Caco-2 (cell line): ENCODE measurements around the gene NAT9. TPM values are rescaled to one million over a fixed set of nuclear protein-coding genes. Genes with fewer than 3 reads are reported as not detected.

ENCODE experiments used
- BruUV-seq: library from RNA; stranded (reverse); fragments of 400-500 nt; replicated peaks from 2 replicates; lab custom pipeline; 2021; lab: Mats Ljungman, UMichigan
- CTCF ChIA-PET: fragments of 300-600 bp; sonication (Branson Sonifier 250); formaldehyde crosslinking; loops from one replicate; lab custom pipeline; 2022; ENCODE audit warnings: antibody characterized with exemption; lab: Charles Lee
- POLR2A ChIA-PET: fragments of 300-600 bp; sonication (Branson Sonifier 250); formaldehyde crosslinking; loops from one replicate; lab custom pipeline; 2022; ENCODE audit warnings: antibody characterized with exemption; lab: Charles Lee
- DNase-seq, 2 experiments: peaks; one replicate each; pipeline versions ENCODE4 v3.0.0 to v3.0.0-alpha.2; 2020 to 2022
- H3K27me3 ChIP-seq: replicated peaks from 2 replicates; pipeline ENCODE4 v1.6.0; 2011; ENCODE audit warnings: low read length; ENCODE audit not compliant: control insufficient read depth, insufficient read depth
- H3K36me3 ChIP-seq: 2 replicates; pipeline ENCODE4 v1.5.1; 2011; ENCODE audit warnings: low read length; ENCODE audit not compliant: control insufficient read depth, insufficient read depth
- H3K4me1 ChIP-seq: fragments of 250-450 bp; sonication (Bioruptor Pico); 2 replicates; pipeline ENCODE4 v1.5.1; 2020; ENCODE audit warnings: mild to moderate bottlenecking
- H3K4me3 ChIP-seq: 2 replicates; pipeline ENCODE4 v1.5.1; 2011; ENCODE audit warnings: low read depth, mild to moderate bottlenecking, control low read depth, low read length
- H3K9me3 ChIP-seq: fragments of 250-450 bp; sonication (Bioruptor Pico); 2 replicates; pipeline ENCODE4 v1.5.1; 2020; ENCODE audit warnings: mild to moderate bottlenecking, moderate library complexity
- H3K27ac Mint-ChIP-seq: one replicate; pipeline ENCODE4 v1.8.0; 2022; ENCODE audit warnings: mixed read lengths; ENCODE audit not compliant: unreplicated experiment
- H3K27me3 Mint-ChIP-seq: one replicate; pipeline ENCODE4 v1.8.0; 2022; ENCODE audit warnings: mixed read lengths; ENCODE audit not compliant: insufficient read depth, unreplicated experiment
- H3K36me3 Mint-ChIP-seq: one replicate; pipeline ENCODE4 v1.8.0; 2022; ENCODE audit warnings: mild to moderate bottlenecking, mixed read lengths; ENCODE audit not compliant: insufficient read depth, unreplicated experiment
- H3K4me1 Mint-ChIP-seq: one replicate; pipeline ENCODE4 v1.8.0; 2022; ENCODE audit warnings: low read depth, mixed read lengths; ENCODE audit not compliant: unreplicated experiment
- H3K4me3 Mint-ChIP-seq: one replicate; pipeline ENCODE4 v1.8.0; 2022; ENCODE audit warnings: mild to moderate bottlenecking, moderate library complexity, mixed read lengths; ENCODE audit not compliant: unreplicated experiment
- H3K9me3 Mint-ChIP-seq: one replicate; pipeline ENCODE4 v1.8.0; 2022; ENCODE audit warnings: mixed read lengths; ENCODE audit not compliant: unreplicated experiment
- intact Hi-C: fragments of 100-400 bp; cut with micrococcal nuclease; formaldehyde crosslinking; loops from one replicate; pipeline ENCODE4 v1.10.0; 2022; ENCODE audit not compliant: unreplicated experiment
- total RNA-seq: library from RNA; stranded (reverse); gene quantifications from 2 replicates; pipeline ENCODE4 v1.2.3, GENCODE V29; 2022
- TF ChIP-seq, protein P1 (sequence below), 2 experiments: fragments of 200-600 bp in 1 of 2; IDR thresholded peaks; 1 replicate in 1 of 2; 2 replicates in 1 of 2; pipeline versions ENCODE4 v1.5.1 to v1.8.0; 2011 to 2022; ENCODE audit warnings: antibody characterized with exemption in 1 of 2, control low read depth in 1 of 2, inconsistent platforms in 1 of 2, low read depth in 1 of 2, low read length in 1 of 2, mild to moderate bottlenecking in 1 of 2, moderate library complexity in 1 of 2; ENCODE audit not compliant: insufficient read depth in 1 of 2, severe bottlenecking in 1 of 2, unreplicated experiment in 1 of 2

Gene NAT9
- total RNA-seq, 1 experiment from 2014 or later = 84.5 TPM

- Mint-ChIP-seq H3K4me1 (no peaks in the 10 kb centered on the region), H3K27me3 (no peaks in the 10 kb centered on the region), H3K27ac (no peak overlapping the region), H3K4me3 (no peak overlapping the region), H3K9me3 (no peaks in the 10 kb centered on the region), H3K36me3 (no peaks in the 10 kb centered on the region)
- no peaks in the 10 kb centered on the region for H3K36me3 ChIP-seq
- no peaks in the 10 kb centered on the region for H3K27me3 ChIP-seq
- POLR2A ChIA-PET = no interaction called here
- CTCF ChIA-PET = interaction anchor here (1.1 kb wide), 1 partner anchor 39 kb away, joined by 3 read pairs; no protein-coding TSS in a partner anchor
- H3K4me3 ChIP-seq = no peak overlapping the region
- no peaks in the 10 kb centered on the region for H3K4me1 ChIP-seq
- TF ChIP-seq, protein P1, sequence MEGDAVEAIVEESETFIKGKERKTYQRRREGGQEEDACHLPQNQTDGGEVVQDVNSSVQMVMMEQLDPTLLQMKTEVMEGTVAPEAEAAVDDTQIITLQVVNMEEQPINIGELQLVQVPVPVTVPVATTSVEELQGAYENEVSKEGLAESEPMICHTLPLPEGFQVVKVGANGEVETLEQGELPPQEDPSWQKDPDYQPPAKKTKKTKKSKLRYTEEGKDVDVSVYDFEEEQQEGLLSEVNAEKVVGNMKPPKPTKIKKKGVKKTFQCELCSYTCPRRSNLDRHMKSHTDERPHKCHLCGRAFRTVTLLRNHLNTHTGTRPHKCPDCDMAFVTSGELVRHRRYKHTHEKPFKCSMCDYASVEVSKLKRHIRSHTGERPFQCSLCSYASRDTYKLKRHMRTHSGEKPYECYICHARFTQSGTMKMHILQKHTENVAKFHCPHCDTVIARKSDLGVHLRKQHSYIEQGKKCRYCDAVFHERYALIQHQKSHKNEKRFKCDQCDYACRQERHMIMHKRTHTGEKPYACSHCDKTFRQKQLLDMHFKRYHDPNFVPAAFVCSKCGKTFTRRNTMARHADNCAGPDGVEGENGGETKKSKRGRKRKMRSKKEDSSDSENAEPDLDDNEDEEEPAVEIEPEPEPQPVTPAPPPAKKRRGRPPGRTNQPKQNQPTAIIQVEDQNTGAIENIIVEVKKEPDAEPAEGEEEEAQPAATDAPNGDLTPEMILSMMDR (IDR thresholded peaks at IDR 0.05; ENCODE audit: insufficient read depth in 1 of 2, low read depth in 1 of 2, low read length in 1 of 2, severe bottlenecking in 1 of 2, unreplicated experiment in 1 of 2) = no peak
- no peaks in the 10 kb centered on the region for H3K9me3 ChIP-seq
- intact Hi-C loops = no loop called here
- DNase-seq = no peak
- BruUV-seq = no TSS peak
Observed at GRCh38 chr17:74822939-74823367, 46.8 kb upstream of the NAT9 start.

DNA sequence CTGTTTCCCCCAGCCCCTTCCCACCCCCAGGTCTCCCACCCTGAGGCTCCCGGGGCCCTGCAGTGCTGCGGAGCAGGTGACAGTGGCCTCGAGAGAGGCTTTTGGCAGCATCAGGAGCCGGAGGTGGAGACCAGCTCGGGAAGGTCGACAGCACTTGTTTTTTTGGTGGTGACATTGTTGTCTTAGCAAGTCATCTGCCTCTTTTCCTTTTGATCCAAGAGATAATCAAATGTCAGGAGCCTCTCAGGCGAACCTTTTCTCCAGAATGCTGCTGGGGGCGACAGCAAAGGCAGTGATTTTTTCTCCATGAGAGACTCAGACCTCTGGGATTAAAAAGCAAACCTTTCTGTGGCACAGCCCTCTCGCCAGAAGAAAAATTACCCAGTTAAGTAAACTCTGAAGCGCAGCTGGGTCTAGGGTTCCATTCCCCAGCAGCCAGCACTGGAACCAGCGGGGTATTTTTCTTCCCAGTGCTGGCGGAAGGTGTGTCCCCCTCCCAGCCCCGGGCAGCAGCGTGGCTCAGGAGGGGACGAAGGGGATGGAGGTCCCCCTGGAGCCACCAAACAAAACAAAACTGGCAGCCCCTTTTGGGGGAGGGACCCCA is 46.3 kb upstream of the NAT9 start:
- no peaks in the 10 kb centered on the region for H3K36me3 Mint-ChIP-seq
- H3K27me3 ChIP-seq = no peaks in the 10 kb centered on the region
- intact Hi-C loops = no loop called here
- DNase-seq = no peak
- H3K4me3 Mint-ChIP-seq = no peak overlapping the region
- H3K4me1 ChIP-seq = no peaks in the 10 kb centered on the region
- H3K4me3 ChIP-seq = no peak overlapping the region
- TF ChIP-seq, protein P1 (IDR thresholded peaks at IDR 0.05; ENCODE audit: insufficient read depth in 1 of 2, low read depth in 1 of 2, low read length in 1 of 2, severe bottlenecking in 1 of 2, unreplicated experiment in 1 of 2) = no peak
- no peaks in the 10 kb centered on the region for H3K9me3 ChIP-seq
- no peaks in the 10 kb centered on the region for H3K27me3 Mint-ChIP-seq
- ChIA-PET CTCF (interaction anchor here (1.1 kb wide), 1 partner anchor 40 kb away, joined by 3 read pairs; no protein-coding TSS in a partner anchor), POLR2A (no interaction called here)
- BruUV-seq = no TSS peak
- no peaks in the 10 kb centered on the region for H3K4me1 Mint-ChIP-seq
- H3K9me3 Mint-ChIP-seq = no peaks in the 10 kb centered on the region
- no peaks in the 10 kb centered on the region for H3K36me3 ChIP-seq
- H3K27ac Mint-ChIP-seq = no peak overlapping the region

- Histone ChIP-seq H3K36me3 (no peaks in the 10 kb centered on the region), H3K27me3 (no peaks in the 10 kb centered on the region), H3K9me3 (no peaks in the 10 kb centered on the region), H3K4me3 (no peak overlapping the region), H3K4me1 (no peaks in the 10 kb centered on the region)
- TF ChIP-seq, protein P1 (IDR thresholded peaks at IDR 0.05; ENCODE audit: insufficient read depth in 1 of 2, low read depth in 1 of 2, low read length in 1 of 2, severe bottlenecking in 1 of 2, unreplicated experiment in 1 of 2) = no peak
- intact Hi-C loops = no loop called here
- Mint-ChIP-seq H3K9me3 (no peaks in the 10 kb centered on the region), H3K4me1 (no peaks in the 10 kb centered on the region), H3K4me3 (no peak overlapping the region), H3K27me3 (no peaks in the 10 kb centered on the region), H3K36me3 (no peaks in the 10 kb centered on the region), H3K27ac (no peak overlapping the region)
- no peak for DNase-seq
- ChIA-PET POLR2A (no interaction called here), CTCF (no interaction called here)
- BruUV-seq = no TSS peak
Observed at GRCh38 chr17:74821655-74822334, 45.6 kb upstream of the NAT9 start.
